ENCODE results near the gene C1orf52.

C1orf52 gene

DNA sequence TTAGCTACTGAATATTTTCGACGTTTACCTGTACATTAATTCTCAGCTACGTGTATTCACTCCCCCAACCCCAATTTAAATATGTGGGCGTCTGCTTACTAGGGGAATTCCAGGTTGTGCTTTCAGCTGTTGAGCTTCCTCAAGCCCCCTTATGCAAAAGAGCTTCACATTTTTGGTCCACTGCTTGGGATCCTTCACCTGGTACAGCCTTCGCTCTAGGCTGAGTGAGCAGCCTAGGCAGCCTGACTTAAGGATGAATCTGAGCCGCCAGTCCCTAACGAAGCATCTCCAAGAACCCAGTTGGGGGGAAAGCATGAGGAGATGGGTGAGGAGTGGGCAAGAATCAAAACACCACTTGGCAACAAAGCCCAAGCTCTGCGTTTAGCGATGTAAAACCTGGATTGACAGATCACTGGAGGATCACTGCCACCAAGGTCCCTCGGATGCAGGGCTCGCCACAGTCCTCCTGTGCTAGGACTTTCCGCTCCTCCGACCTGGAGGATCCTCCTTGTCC is 16.3 kb upstream of the C1orf52 start:
- peak overlapping the region; percentile 93 for H3K4me3 ChIP-seq (ENCODE audit: low read depth, low read length)
- in situ Hi-C loops (cut with HindIII; ENCODE audit: low sequenced_read_pairs): no loop called here
- TF ChIP-seq CTCF (IDR thresholded peaks at IDR 0.05; ENCODE audit: low read depth, low read length, missing control alignments): no peak
- no peak for DNase-seq (ENCODE audit: low read depth)

GRCh38 chr1:85274969-85275453 is 15.5 kb upstream of the C1orf52 start:
- peak overlapping the region; percentile 93 for H3K4me3 ChIP-seq (ENCODE audit: low read depth, low read length)
- no peak for TF ChIP-seq CTCF (IDR thresholded peaks at IDR 0.05; ENCODE audit: low read depth, low read length, missing control alignments)
- in situ Hi-C loops (cut with HindIII; ENCODE audit: low sequenced_read_pairs): no loop called here
- peak; percentile 31 for DNase-seq (ENCODE audit: low read depth)

GRCh38 chr1:85273397-85273796 is 13.9 kb upstream of the C1orf52 start:
- no peak for DNase-seq (ENCODE audit: low read depth)
- H3K4me3 ChIP-seq (ENCODE audit: low read depth, low read length): no peak overlapping the region
- no peak for TF ChIP-seq CTCF (IDR thresholded peaks at IDR 0.05; ENCODE audit: low read depth, low read length, missing control alignments)
- in situ Hi-C loops (cut with HindIII; ENCODE audit: low sequenced_read_pairs): no loop called here

DNA sequence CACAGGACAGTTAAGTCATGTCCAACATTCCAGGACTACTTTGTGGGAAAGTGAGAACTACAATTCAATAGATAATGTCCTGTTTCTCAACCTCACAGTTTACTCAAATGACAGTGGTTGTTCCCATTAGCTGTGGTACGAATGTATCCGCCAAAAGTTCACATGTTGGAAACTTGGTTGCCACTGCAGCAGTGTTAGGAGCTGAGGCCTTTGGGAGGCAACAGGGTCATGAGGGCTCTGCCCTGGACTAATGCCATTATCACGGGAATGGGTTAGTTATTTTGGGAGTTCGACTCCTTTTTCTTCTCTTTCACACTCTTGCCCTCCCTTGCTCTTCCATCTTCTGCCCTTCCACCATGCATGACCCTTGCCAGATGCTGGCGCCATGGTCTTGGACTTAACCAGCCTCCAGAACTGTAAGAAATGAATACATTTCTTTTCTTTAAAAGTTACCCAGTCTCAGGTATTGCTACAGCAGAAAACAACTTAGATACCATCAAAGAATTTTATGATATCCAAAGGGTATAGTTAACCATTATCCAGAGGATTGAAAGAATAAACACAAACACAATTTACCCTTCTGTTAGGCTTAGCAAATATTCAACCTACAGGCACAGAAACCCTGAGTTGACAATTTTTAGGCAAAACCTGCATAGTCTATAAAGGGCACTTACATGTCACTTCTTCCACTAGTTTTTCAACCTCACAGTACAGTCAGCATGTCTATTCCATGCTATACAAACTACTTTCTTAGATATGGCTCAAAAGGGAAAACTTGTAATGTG is 9.5 kb upstream of the C1orf52 start:
- in situ Hi-C loops (cut with HindIII; ENCODE audit: low sequenced_read_pairs): no loop called here
- TF ChIP-seq CTCF (IDR thresholded peaks at IDR 0.05; ENCODE audit: low read depth, low read length, missing control alignments): no peak
- DNase-seq (ENCODE audit: low read depth): no peak
- H3K4me3 ChIP-seq (ENCODE audit: low read depth, low read length): no peak overlapping the region

- in situ Hi-C loops (cut with HindIII; ENCODE audit: low sequenced_read_pairs): no loop called here
- H3K4me3 ChIP-seq (ENCODE audit: low read depth, low read length): no peak overlapping the region
- DNase-seq (ENCODE audit: low read depth): no peak
- TF ChIP-seq CTCF (IDR thresholded peaks at IDR 0.05; ENCODE audit: low read depth, low read length, missing control alignments): no peak
Measured at GRCh38 chr1:85267313-85267712, 7.9 kb upstream of the C1orf52 start.

- DNase-seq (ENCODE audit: low read depth): no peak
- H3K4me3 ChIP-seq (ENCODE audit: low read depth, low read length): no peak overlapping the region
- in situ Hi-C loops (cut with HindIII; ENCODE audit: low sequenced_read_pairs): no loop called here
- no peak for TF ChIP-seq CTCF (IDR thresholded peaks at IDR 0.05; ENCODE audit: low read depth, low read length, missing control alignments)
Measured at GRCh38 chr1:85264150-85264549, 4.7 kb upstream of the C1orf52 start.
